ENCODE results near the gene ERC2. TPM values are rescaled to one million over a fixed set of nuclear protein-coding genes. Genes with fewer than 3 reads are reported as not detected.

ERC2 gene
- total and polyA plus RNA-seq, 12 donors = 0.22 to 4.2 (median 1.7) TPM

DNA sequence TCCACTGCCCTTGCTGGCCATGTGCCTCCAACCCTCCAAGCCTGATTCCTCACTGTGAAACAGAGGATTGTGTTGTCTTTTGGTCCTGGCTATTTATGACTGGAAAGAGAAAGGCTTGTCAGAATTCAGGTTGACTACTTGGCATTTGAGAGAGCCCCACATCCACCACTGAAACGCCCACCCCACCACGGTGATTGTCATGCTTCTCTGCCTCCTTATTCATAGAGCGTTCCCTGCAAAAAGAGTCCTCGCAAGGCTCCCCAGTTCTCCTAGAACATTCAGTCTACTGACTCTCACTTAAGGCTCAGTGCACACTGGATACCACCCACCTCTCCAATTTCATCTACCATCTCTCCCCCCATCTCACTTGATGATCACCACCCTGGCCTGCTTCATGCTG, 818.3 kb downstream of the ERC2 start:
- intact Hi-C loops (cut with DNase I) = no loop called here
- no peak for ATAC-seq
- no peak overlapping the region for H3K4me3 ChIP-seq
- no peaks in the 10 kb centered on the region for H3K9me3 ChIP-seq
- H3K27ac ChIP-seq = no peak overlapping the region
- H3K4me1 ChIP-seq = no peaks in the 10 kb centered on the region
- no peak for DNase-seq
- TF ChIP-seq, protein P1, sequence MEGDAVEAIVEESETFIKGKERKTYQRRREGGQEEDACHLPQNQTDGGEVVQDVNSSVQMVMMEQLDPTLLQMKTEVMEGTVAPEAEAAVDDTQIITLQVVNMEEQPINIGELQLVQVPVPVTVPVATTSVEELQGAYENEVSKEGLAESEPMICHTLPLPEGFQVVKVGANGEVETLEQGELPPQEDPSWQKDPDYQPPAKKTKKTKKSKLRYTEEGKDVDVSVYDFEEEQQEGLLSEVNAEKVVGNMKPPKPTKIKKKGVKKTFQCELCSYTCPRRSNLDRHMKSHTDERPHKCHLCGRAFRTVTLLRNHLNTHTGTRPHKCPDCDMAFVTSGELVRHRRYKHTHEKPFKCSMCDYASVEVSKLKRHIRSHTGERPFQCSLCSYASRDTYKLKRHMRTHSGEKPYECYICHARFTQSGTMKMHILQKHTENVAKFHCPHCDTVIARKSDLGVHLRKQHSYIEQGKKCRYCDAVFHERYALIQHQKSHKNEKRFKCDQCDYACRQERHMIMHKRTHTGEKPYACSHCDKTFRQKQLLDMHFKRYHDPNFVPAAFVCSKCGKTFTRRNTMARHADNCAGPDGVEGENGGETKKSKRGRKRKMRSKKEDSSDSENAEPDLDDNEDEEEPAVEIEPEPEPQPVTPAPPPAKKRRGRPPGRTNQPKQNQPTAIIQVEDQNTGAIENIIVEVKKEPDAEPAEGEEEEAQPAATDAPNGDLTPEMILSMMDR (IDR thresholded peaks at IDR 0.05) = no peak
- WGBS, 2 donors = 87 to 92% methylated on average over 4 of the region's 4 CpGs
- H3K27me3 ChIP-seq = peaks cover 0 to 18% (median 4%) of the 10 kb centered on the region in 7 donors
- no peaks in the 10 kb centered on the region for H3K36me3 ChIP-seq

DNA sequence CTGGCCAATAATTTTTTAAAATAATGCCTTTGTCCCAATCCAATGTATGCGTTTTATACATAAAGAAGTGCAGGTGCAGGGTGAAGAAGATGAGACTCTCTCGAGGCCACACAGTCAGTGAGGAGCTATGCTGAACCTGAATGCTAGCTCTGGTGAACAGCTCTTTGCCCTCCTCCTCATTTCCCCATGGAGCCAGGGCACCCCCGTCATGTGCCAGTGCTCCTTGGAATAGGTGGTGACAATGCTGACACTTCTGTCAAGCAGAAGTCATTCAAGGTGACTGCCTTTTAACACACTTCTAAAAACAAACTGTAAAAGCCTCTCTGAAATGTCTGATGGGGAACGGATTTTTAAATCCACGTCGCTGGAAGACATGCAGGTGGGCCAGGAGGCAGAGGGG, 818.7 kb downstream of the ERC2 start:
- H3K4me3 ChIP-seq = no peak overlapping the region
- intact Hi-C loops (cut with DNase I) = no loop called here
- H3K9me3 ChIP-seq = no peaks in the 10 kb centered on the region
- WGBS, 2 donors = 51 to 58% methylated on average over 6 of the region's 6 CpGs
- no peak overlapping the region for H3K27ac ChIP-seq
- no peaks in the 10 kb centered on the region for H3K36me3 ChIP-seq
- DNase-seq (no peak), ATAC-seq (peak in 2 of 8 donors; percentile 58 to 68)
- no peaks in the 10 kb centered on the region for H3K4me1 ChIP-seq
- peaks cover 0 to 18% (median 4%) of the 10 kb centered on the region in 7 donors for H3K27me3 ChIP-seq
- TF ChIP-seq, protein P1 (IDR thresholded peaks at IDR 0.05) = no peak

DNA sequence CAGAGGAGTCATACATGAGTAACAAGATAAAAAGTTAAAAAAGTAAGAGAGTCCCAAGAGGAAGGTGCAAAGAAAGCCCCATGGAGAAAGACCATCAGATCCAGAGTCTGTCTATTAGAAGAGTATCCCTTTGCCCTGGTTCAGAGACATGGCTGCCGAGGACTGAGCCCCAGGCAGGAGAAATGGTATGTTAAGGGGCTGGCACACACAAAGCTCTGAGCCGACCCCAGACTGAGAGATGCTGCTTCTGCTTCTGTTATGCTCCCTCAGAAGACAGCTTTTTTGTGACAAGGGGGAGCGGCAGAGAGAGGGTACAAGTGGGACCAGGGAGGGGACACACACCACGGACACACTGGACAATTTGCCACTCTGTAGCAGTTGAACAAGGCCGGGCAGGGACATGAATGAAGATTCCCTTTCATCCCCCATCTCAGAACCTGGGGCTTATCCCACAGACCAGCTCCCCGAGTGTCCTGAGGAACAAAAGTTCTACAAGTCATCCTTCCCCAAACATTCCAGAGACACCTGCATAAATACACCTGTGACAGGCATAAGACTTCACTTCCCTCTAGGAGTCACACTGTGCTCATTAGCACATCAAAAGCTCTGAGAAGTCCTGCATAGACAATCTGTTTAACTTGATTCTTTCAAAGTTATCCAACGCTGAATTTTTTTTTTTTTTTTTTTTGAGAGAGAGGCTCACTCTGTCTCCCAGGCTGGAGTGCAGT, 819.5 kb downstream of the ERC2 start:
- intact Hi-C loops (cut with DNase I) = no loop called here
- Histone ChIP-seq H3K27me3 (peaks cover 0 to 19% (median 4%) of the 10 kb centered on the region in 7 donors), H3K4me3 (no peak overlapping the region), H3K4me1 (no peaks in the 10 kb centered on the region), H3K27ac (no peak overlapping the region), H3K36me3 (no peaks in the 10 kb centered on the region), H3K9me3 (no peaks in the 10 kb centered on the region)
- 75 to 84% methylated on average over 7 of the region's 7 CpGs for WGBS, 2 donors
- no peak for ATAC-seq
- TF ChIP-seq, protein P1 (IDR thresholded peaks at IDR 0.05) = no peak
- no peak for DNase-seq

DNA sequence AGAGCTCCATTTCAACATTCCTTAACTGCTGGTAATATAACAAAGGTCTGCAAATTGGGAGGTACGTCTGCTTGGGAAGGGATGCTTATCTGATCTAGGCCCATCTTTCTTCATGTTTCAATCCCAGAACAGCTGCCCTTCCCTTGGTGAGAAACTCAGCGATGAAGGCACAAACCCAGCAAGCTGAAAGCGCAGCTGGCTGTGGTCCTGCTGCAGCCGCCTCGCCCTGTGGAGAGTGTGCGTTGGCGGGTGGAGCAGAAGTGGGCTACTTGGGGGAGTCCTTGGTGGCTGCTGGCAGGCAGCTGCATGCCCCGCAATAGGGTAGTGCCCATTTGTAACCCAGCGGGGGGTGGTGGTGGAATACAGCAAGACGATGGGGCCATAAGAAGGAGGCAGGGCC, 820.6 kb downstream of the ERC2 start:
- H3K27me3 ChIP-seq = peaks cover 0 to 19% (median 9%) of the 10 kb centered on the region in 7 donors
- intact Hi-C loops (cut with DNase I) = no loop called here
- no peak overlapping the region for H3K27ac ChIP-seq
- DNase-seq (no peak), ATAC-seq (no peak)
- H3K4me3 ChIP-seq = no peak overlapping the region
- H3K4me1 ChIP-seq = no peaks in the 10 kb centered on the region
- TF ChIP-seq, protein P1 (IDR thresholded peaks at IDR 0.05) = no peak
- no peaks in the 10 kb centered on the region for H3K36me3 ChIP-seq
- WGBS, 2 donors = 69 to 72% methylated on average over 10 of the region's 10 CpGs
- no peaks in the 10 kb centered on the region for H3K9me3 ChIP-seq

All from heart right ventricle (tissue), 16 donors.